HL-60 (cell line): ENCODE measurements around the gene FREM3.

Experiments
- DNase-seq, 2 experiments: peaks; one replicate each; pipeline ENCODE4 v3.0.0-alpha.2; 2010 to 2020; ENCODE audit warnings: low read depth in 1 of 2, low spot score in 1 of 2
- H3K27ac ChIP-seq: fragments of 250-450 bp; sonication (Bioruptor Pico); replicated peaks from 2 replicates; pipeline ENCODE4 v1.5.1; 2020; ENCODE audit warnings: mild to moderate bottlenecking, moderate library complexity
- H3K27me3 ChIP-seq: fragments of 250-450 bp; sonication (Bioruptor Pico); 2 replicates; pipeline ENCODE4 v1.5.1; 2021; ENCODE audit warnings: mild to moderate bottlenecking, moderate library complexity; ENCODE audit not compliant: insufficient read depth, poor library complexity, severe bottlenecking
- H3K4me3 ChIP-seq: replicated peaks from 2 replicates; pipeline ENCODE4 v1.5.1; 2011; ENCODE audit warnings: mild to moderate bottlenecking, control low read depth, low read length; ENCODE audit not compliant: insufficient read depth
- CTCF ChIP-seq: IDR thresholded peaks from one replicate; pipeline ENCODE4 v1.5.1; 2011; ENCODE audit warnings: low read length, control low read depth, inconsistent platforms; ENCODE audit not compliant: insufficient read depth
- GABPA ChIP-seq: IDR thresholded peaks from 2 replicates; pipeline ENCODE4 v1.6.1; 2012; ENCODE audit warnings: low read depth
- POLR2AphosphoS5 ChIP-seq: IDR thresholded peaks from 2 replicates; pipeline ENCODE4 v1.6.1; 2012; ENCODE audit warnings: low read depth
- REST ChIP-seq: IDR thresholded peaks from 2 replicates; pipeline ENCODE4 v1.6.1; 2012; ENCODE audit warnings: low read depth; ENCODE audit not compliant: insufficient replicate concordance
- SPI1 ChIP-seq: IDR thresholded peaks from 2 replicates; pipeline ENCODE4 v1.6.1; 2012; ENCODE audit warnings: low read depth, mild to moderate bottlenecking, borderline replicate concordance

Gene FREM3

GRCh38 chr4:143549928-143550327 is 150.5 kb downstream of the FREM3 start:
- H3K27me3 ChIP-seq, result no peaks in the 10 kb centered on the region

GRCh38 chr4:143539670-143540023 is 160.8 kb downstream of the FREM3 start:
- no peak for DNase-seq
- H3K27ac ChIP-seq, result no peak overlapping the region
- H3K27me3 ChIP-seq, result no peaks in the 10 kb centered on the region
- no peak overlapping the region for H3K4me3 ChIP-seq
- TF ChIP-seq GABPA (no peak), REST (no peak), POLR2AphosphoS5 (no peak), SPI1 (no peak), CTCF (no peak)

More at GRCh38 chr4:143549928-143550327, 150.5 kb downstream of the FREM3 start:
- Histone ChIP-seq H3K27ac (no peak overlapping the region), H3K4me3 (no peak overlapping the region)
- no peak for DNase-seq
- TF ChIP-seq SPI1 (no peak), REST (no peak), CTCF (no peak)

- DNase-seq, result no peak
- no peak for TF ChIP-seq POLR2AphosphoS5
Measured at GRCh38 chr4:143538979-143539669, 161.4 kb downstream of the FREM3 start.

GRCh38 chr4:143531788-143532491 is 168.5 kb downstream of the FREM3 start:
- no peak overlapping the region for H3K4me3 ChIP-seq
- TF ChIP-seq SPI1 (no peak), POLR2AphosphoS5 (no peak), REST (no peak), CTCF (no peak), GABPA (no peak)
- H3K27ac ChIP-seq, result no peak overlapping the region
- no peak for DNase-seq
- H3K27me3 ChIP-seq, result no peaks in the 10 kb centered on the region

More at GRCh38 chr4:143538979-143539669, 161.4 kb downstream of the FREM3 start:
- no peak overlapping the region for H3K27ac ChIP-seq
- no peak overlapping the region for H3K4me3 ChIP-seq
- no peaks in the 10 kb centered on the region for H3K27me3 ChIP-seq
